IMR-90 (cell line): ENCODE data around the gene RNF148. TPM values are rescaled to one million over a fixed set of nuclear protein-coding genes. Genes with fewer than 3 reads are reported as not detected.

Experiments used
- ATAC-seq: fragments of 200-7000 bp; cut with Tn5 transposase; 2 replicates; pipeline ENCODE4 v1.9.1; 2020; ENCODE audit warnings: low read depth, mild to moderate bottlenecking, moderate library complexity
- BruUV-seq: library from RNA; stranded (reverse); fragments of 400-500 nt; replicated peaks from 2 replicates; lab custom pipeline; 2021; lab: Mats Ljungman, UMichigan
- CTCF ChIA-PET: fragments of 300-600 bp; formaldehyde crosslinking; extraction: SDS; loops from one replicate; lab custom pipeline; 2021; ENCODE audit warnings: antibody characterized with exemption; lab: Yijun Ruan, JAX
- POLR2A ChIA-PET: fragments of 300-600 bp; sonication (Branson Sonifier 250); formaldehyde crosslinking; loops from one replicate; lab custom pipeline; 2022; ENCODE audit warnings: antibody characterized with exemption; ENCODE audit not compliant: unreplicated experiment; lab: Charles Lee
- DNase-seq: peaks from one replicate; pipeline ENCODE4 v3.0.0; 2013
- H2AFZ ChIP-seq: replicated peaks from 2 replicates; pipeline ENCODE3; 2013; ENCODE audit warnings: low read length, mild to moderate bottlenecking; ENCODE audit not compliant: poor library complexity
- H2AK5ac ChIP-seq: 2 replicates; pipeline ENCODE4 v1.6.1; 2013; ENCODE audit warnings: low read depth, low read length, inconsistent platforms
- H2AK9ac ChIP-seq: replicated peaks from 2 replicates; pipeline ENCODE3; 2013; ENCODE audit warnings: mild to moderate bottlenecking, low read depth, low read length, moderate library complexity; ENCODE audit not compliant: poor library complexity
- H2BK120ac ChIP-seq: 2 replicates; pipeline ENCODE4 v1.6.1; 2013; ENCODE audit warnings: low read depth, low read length, inconsistent platforms
- H2BK15ac ChIP-seq: 3 replicates; pipeline ENCODE4 v1.6.1; 2013; ENCODE audit warnings: low read depth, low read length, inconsistent platforms
- H2BK20ac ChIP-seq: 2 replicates; pipeline ENCODE4 v1.6.1; 2013; ENCODE audit warnings: low read depth, mild to moderate bottlenecking, inconsistent platforms, low read length, moderate library complexity
- H2BK5ac ChIP-seq: 2 replicates; pipeline ENCODE4 v1.6.1; 2013; ENCODE audit warnings: mild to moderate bottlenecking, low read depth, low read length, inconsistent platforms; ENCODE audit not compliant: poor library complexity, severe bottlenecking
- H3K14ac ChIP-seq: replicated peaks from 2 replicates; pipeline ENCODE4 v1.6.1; 2013; ENCODE audit warnings: low read depth, low read length, inconsistent platforms
- H3K18ac ChIP-seq: 2 replicates; pipeline ENCODE4 v1.6.1; 2013; ENCODE audit warnings: low read depth, low read length, control low read depth
- H3K23ac ChIP-seq: 2 replicates; pipeline ENCODE4 v1.6.1; 2013; ENCODE audit warnings: low read depth, low read length, inconsistent platforms
- H3K27ac ChIP-seq: 2 replicates; pipeline ENCODE4 v1.5.1; 2013; ENCODE audit warnings: mild to moderate bottlenecking, control low read depth, low read length; ENCODE audit not compliant: insufficient read depth
- H3K27me3 ChIP-seq: 2 replicates; pipeline ENCODE4 v1.6.1; 2013; ENCODE audit warnings: low read length; ENCODE audit not compliant: control insufficient read depth, insufficient read depth
- H3K36me3 ChIP-seq: 2 replicates; pipeline ENCODE4 v1.6.1; 2013; ENCODE audit warnings: low read length, mixed read lengths; ENCODE audit not compliant: control insufficient read depth, insufficient read depth
- H3K4ac ChIP-seq: 2 replicates; pipeline ENCODE4 v1.6.1; 2013; ENCODE audit warnings: low read depth, low read length, inconsistent platforms
- H3K4me1 ChIP-seq: 2 replicates; pipeline ENCODE4 v1.6.1; 2013; ENCODE audit warnings: low read length, mixed read lengths; ENCODE audit not compliant: control insufficient read depth, insufficient read depth
- H3K4me2 ChIP-seq: 2 replicates; pipeline ENCODE4 v1.6.1; 2013; ENCODE audit warnings: low read depth, mild to moderate bottlenecking, control low read depth, low read length, moderate library complexity
- H3K4me3 ChIP-seq: 2 replicates; pipeline ENCODE4 v1.5.1; 2013; ENCODE audit warnings: low read depth, mild to moderate bottlenecking, control low read depth, low read length, moderate library complexity; ENCODE audit not compliant: insufficient read depth
- H3K56ac ChIP-seq: 2 replicates; pipeline ENCODE4 v1.6.1; 2013; ENCODE audit warnings: low read length, inconsistent platforms; ENCODE audit not compliant: insufficient read depth; ENCODE audit errors: extremely low read depth
- H3K79me1 ChIP-seq, 2 experiments: 2 replicates each; pipeline ENCODE4 v1.6.1; 2013; ENCODE audit warnings: low read length in 2 of 2, inconsistent platforms in 1 of 2, low read depth in 1 of 2
- H3K9ac ChIP-seq: 2 replicates; pipeline ENCODE4 v1.6.1; 2013; ENCODE audit warnings: low read depth, low read length, control low read depth
- H3K9me1 ChIP-seq: 2 replicates; pipeline ENCODE4 v1.6.1; 2013; ENCODE audit warnings: low read length, inconsistent platforms; ENCODE audit not compliant: insufficient read depth
- H3K9me3 ChIP-seq: 2 replicates; pipeline ENCODE4 v1.6.1; 2013; ENCODE audit warnings: low read length; ENCODE audit not compliant: control insufficient read depth, insufficient read depth
- H4K20me1 ChIP-seq: 2 replicates; pipeline ENCODE4 v1.6.1; 2013; ENCODE audit warnings: low read length, inconsistent platforms; ENCODE audit not compliant: insufficient read depth
- H4K5ac ChIP-seq: 2 replicates; pipeline ENCODE4 v1.6.1; 2013; ENCODE audit warnings: mild to moderate bottlenecking, low read depth, low read length, control low read depth
- H4K8ac ChIP-seq, 2 experiments: 2 replicates each; pipeline ENCODE4 v1.6.1; 2013; ENCODE audit warnings: low read depth in 2 of 2, low read length in 2 of 2, control low read depth in 1 of 2, inconsistent platforms in 1 of 2
- H4K91ac ChIP-seq: 2 replicates; pipeline ENCODE4 v1.6.1; 2013; ENCODE audit warnings: low read depth, low read length, inconsistent platforms; ENCODE audit not compliant: insufficient read depth
- BHLHE40 ChIP-seq: fragments of 150-350 bp; IDR thresholded peaks from 2 replicates; pipeline ENCODE4 v1.6.1; 2016; ENCODE audit warnings: mild to moderate bottlenecking, low read depth, low read length
- CEBPB ChIP-seq: IDR thresholded peaks from 2 replicates; pipeline ENCODE4 v1.6.1; 2012; ENCODE audit warnings: low read depth, low read length, improper control_type of control experiment
- CHD1 ChIP-seq: IDR thresholded peaks from 2 replicates; pipeline ENCODE4 v1.6.1; 2012; ENCODE audit warnings: low read depth, low read length, improper control_type of control experiment
- FOS ChIP-seq: fragments of 150-350 bp; IDR thresholded peaks from 2 replicates; pipeline ENCODE4 v1.6.1; 2016; ENCODE audit warnings: low read depth, low read length
- MAFK ChIP-seq: IDR thresholded peaks from 2 replicates; pipeline ENCODE4 v1.6.1; 2012; ENCODE audit warnings: low read depth, low read length, improper control_type of control experiment
- MAZ ChIP-seq: IDR thresholded peaks from 2 replicates; pipeline ENCODE4 v1.6.1; 2012; ENCODE audit warnings: low read depth, mild to moderate bottlenecking, low read length, improper control_type of control experiment, moderate library complexity, borderline replicate concordance
- MXI1 ChIP-seq: IDR thresholded peaks from 2 replicates; pipeline ENCODE4 v1.6.1; 2012; ENCODE audit warnings: low read depth, mild to moderate bottlenecking, low read length, moderate library complexity, borderline replicate concordance
- NFE2L2 ChIP-seq: fragments of 150-350 bp; IDR thresholded peaks from 2 replicates; pipeline ENCODE4 v1.6.1; 2016; ENCODE audit warnings: low read depth, mild to moderate bottlenecking, low read length
- POLR2A ChIP-seq: IDR thresholded peaks from 2 replicates; pipeline ENCODE4 v1.6.1; 2012; ENCODE audit warnings: mild to moderate bottlenecking, low read depth, low read length
- RAD21 ChIP-seq: IDR thresholded peaks from 2 replicates; pipeline ENCODE4 v1.6.1; 2012; ENCODE audit warnings: low read length, improper control_type of control experiment
- RCOR1 ChIP-seq: IDR thresholded peaks from 2 replicates; pipeline ENCODE4 v1.6.1; 2012; ENCODE audit warnings: mild to moderate bottlenecking, low read length, improper control_type of control experiment; ENCODE audit not compliant: insufficient replicate concordance
- RFX5 ChIP-seq: IDR thresholded peaks from 2 replicates; pipeline ENCODE4 v1.8.0; 2012; ENCODE audit warnings: low read depth, mild to moderate bottlenecking, low read length, moderate library complexity
- SMC3 ChIP-seq: fragments of 150-350 bp; IDR thresholded peaks from 2 replicates; pipeline ENCODE4 v1.6.1; 2016; ENCODE audit warnings: low read depth, mild to moderate bottlenecking, antibody characterized with exemption, low read length, moderate library complexity
- WGBS, 2 experiments: methylation state at CpG; one replicate each; pipeline versions ENCODE4 v1.1.5 to v1.1.7; 2013; ENCODE audit warnings: missing lambda C conversion rate in 2 of 2; ENCODE audit not compliant: insufficient read length in 1 of 2; ENCODE audit errors: extremely low coverage in 2 of 2; 5-methylcytosine and 5-hydroxymethylcytosine counted together
- dilution Hi-C: fragments of 300-500 bp; cut with HindIII; formaldehyde crosslinking; loops from one replicate; pipeline ENCODE4 v1.14.3; 2018; ENCODE audit warnings: low sequenced_read_pairs; ENCODE audit not compliant: unreplicated experiment
- in situ Hi-C: fragments of 300-500 bp; cut with MboI; formaldehyde crosslinking; loops from 3 replicates; pipeline ENCODE4 v1.14.3; 2019; ENCODE audit warnings: low sequenced_read_pairs, inconsistent platforms, mixed read lengths
- intact Hi-C: fragments of 100-400 bp; cut with micrococcal nuclease; formaldehyde crosslinking; loops from 2 replicates; pipeline ENCODE4 v1.10.0; 2022
- polyA plus RNA-seq, 3 experiments: library from polyadenylated mRNA; depleted of rRNA; stranded (reverse); fragments of >200 nt; gene quantifications; 2 replicates each; pipeline ENCODE4 v1.2.3, GENCODE V29; 2012; ENCODE audit warnings: low replicate concordance in 1 of 3
- total RNA-seq: library from RNA; depleted of rRNA; stranded (reverse); fragments of >200 nt; gene quantifications from 2 replicates; pipeline ENCODE4 v1.2.3, GENCODE V29; 2012
- TF ChIP-seq, protein P1 (sequence below): conservative IDR thresholded peaks from 2 replicates; pipeline ENCODE4 v1.5.1; 2012; ENCODE audit warnings: mild to moderate bottlenecking, low read depth, low read length, improper control_type of control experiment
- TF ChIP-seq, protein P2 (sequence below): fragments of 150-350 bp; IDR thresholded peaks from 2 replicates; pipeline ENCODE4 v1.6.1; 2016; ENCODE audit warnings: low read depth, mild to moderate bottlenecking, low read length, moderate library complexity, borderline replicate concordance
- TF ChIP-seq, protein P3 (sequence below): fragments of 150-350 bp; IDR thresholded peaks from 2 replicates; pipeline ENCODE4 v1.6.1; 2017; ENCODE audit warnings: mild to moderate bottlenecking, antibody characterized with exemption, low read length, low read depth

RNF148 gene
- total and polyA plus RNA-seq, 2 of the 4 experiments (the other 2 are of a cell fraction): not detected

DNA sequence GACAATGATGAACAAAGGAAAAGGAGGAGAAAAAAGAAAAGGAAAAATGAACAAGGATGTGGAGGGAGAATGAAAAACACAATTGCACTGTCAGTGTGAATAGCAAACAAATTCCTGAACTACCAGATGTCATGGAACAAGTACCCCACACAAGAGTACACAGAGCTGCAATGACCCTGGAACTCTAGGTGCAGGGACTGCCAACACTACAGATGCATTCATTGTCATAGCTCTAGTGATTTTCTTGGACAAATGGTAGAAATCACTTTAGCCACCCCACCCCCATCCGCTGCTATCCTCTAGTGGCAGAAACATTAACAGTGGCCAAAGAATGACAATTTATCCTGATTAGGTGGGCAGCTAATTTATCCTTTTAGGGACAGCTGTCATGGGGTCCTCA, 6.9 kb downstream of the RNF148 start:
- DNase-seq (no peak), ATAC-seq (no peak)
- Histone ChIP-seq H2AFZ (no peak overlapping the region), H3K9ac (no peak overlapping the region), H4K91ac (no peak overlapping the region), H3K27ac (no peak overlapping the region), H3K9me3 (peaks cover 13% of the 10 kb centered on the region), H3K9me1 (no peaks in the 10 kb centered on the region), H3K18ac (no peak overlapping the region), H3K4me1 (no peaks in the 10 kb centered on the region), H2BK20ac (no peak overlapping the region), H4K8ac (no peak overlapping the region), H3K36me3 (no peaks in the 10 kb centered on the region), H3K23ac (no peak overlapping the region), H3K4me3 (no peak overlapping the region), H3K14ac (no peak overlapping the region), H4K20me1 (no peaks in the 10 kb centered on the region), H3K4me2 (no peak overlapping the region), H4K5ac (no peak overlapping the region), H3K27me3 (no peaks in the 10 kb centered on the region), H2BK5ac (no peak overlapping the region), H3K56ac (no peak overlapping the region), H2AK9ac (no peak overlapping the region), H2BK15ac (no peak overlapping the region), H3K4ac (no peak overlapping the region), H2BK120ac (no peak overlapping the region), H2AK5ac (no peak overlapping the region), H3K79me1 (no peaks in the 10 kb centered on the region)
- no TSS peak for BruUV-seq
- intact Hi-C loops (no loop called here), dilution Hi-C loops (no loop called here), in situ Hi-C loops (no loop called here)
- WGBS, 2 experiments: no CpG with 5 or more reads among the region's 1 CpG
- POLR2A ChIA-PET: no interaction called here
- CTCF ChIA-PET: no interaction called here
- TF ChIP-seq POLR2A: no peak
- TF ChIP-seq SMC3: no peak
- TF ChIP-seq MAZ: no peak
- no peak for TF ChIP-seq RFX5
- TF ChIP-seq RAD21: no peak
- TF ChIP-seq FOS: no peak
- TF ChIP-seq BHLHE40: no peak
- no peak for TF ChIP-seq NFE2L2
- no peak for TF ChIP-seq MAFK
- TF ChIP-seq CHD1: no peak
- no peak for TF ChIP-seq RCOR1
- TF ChIP-seq CEBPB: no peak
- TF ChIP-seq MXI1: no peak
- TF ChIP-seq, protein P1, sequence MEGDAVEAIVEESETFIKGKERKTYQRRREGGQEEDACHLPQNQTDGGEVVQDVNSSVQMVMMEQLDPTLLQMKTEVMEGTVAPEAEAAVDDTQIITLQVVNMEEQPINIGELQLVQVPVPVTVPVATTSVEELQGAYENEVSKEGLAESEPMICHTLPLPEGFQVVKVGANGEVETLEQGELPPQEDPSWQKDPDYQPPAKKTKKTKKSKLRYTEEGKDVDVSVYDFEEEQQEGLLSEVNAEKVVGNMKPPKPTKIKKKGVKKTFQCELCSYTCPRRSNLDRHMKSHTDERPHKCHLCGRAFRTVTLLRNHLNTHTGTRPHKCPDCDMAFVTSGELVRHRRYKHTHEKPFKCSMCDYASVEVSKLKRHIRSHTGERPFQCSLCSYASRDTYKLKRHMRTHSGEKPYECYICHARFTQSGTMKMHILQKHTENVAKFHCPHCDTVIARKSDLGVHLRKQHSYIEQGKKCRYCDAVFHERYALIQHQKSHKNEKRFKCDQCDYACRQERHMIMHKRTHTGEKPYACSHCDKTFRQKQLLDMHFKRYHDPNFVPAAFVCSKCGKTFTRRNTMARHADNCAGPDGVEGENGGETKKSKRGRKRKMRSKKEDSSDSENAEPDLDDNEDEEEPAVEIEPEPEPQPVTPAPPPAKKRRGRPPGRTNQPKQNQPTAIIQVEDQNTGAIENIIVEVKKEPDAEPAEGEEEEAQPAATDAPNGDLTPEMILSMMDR: no peak
- TF ChIP-seq, protein P2, sequence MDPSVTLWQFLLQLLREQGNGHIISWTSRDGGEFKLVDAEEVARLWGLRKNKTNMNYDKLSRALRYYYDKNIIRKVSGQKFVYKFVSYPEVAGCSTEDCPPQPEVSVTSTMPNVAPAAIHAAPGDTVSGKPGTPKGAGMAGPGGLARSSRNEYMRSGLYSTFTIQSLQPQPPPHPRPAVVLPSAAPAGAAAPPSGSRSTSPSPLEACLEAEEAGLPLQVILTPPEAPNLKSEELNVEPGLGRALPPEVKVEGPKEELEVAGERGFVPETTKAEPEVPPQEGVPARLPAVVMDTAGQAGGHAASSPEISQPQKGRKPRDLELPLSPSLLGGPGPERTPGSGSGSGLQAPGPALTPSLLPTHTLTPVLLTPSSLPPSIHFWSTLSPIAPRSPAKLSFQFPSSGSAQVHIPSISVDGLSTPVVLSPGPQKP: no peak
- TF ChIP-seq, protein P3, sequence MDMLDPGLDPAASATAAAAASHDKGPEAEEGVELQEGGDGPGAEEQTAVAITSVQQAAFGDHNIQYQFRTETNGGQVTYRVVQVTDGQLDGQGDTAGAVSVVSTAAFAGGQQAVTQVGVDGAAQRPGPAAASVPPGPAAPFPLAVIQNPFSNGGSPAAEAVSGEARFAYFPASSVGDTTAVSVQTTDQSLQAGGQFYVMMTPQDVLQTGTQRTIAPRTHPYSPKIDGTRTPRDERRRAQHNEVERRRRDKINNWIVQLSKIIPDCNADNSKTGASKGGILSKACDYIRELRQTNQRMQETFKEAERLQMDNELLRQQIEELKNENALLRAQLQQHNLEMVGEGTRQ: no peak
